IPS DF 4.7 (cell line): ENCODE data around the gene TYW3.

ENCODE experiments used
- DNase-seq: peaks from one replicate; pipeline ENCODE4 v3.0.0-alpha.2; 2013; ENCODE audit warnings: low spot score; ENCODE audit errors: extremely low read depth

The TYW3 gene

DNA sequence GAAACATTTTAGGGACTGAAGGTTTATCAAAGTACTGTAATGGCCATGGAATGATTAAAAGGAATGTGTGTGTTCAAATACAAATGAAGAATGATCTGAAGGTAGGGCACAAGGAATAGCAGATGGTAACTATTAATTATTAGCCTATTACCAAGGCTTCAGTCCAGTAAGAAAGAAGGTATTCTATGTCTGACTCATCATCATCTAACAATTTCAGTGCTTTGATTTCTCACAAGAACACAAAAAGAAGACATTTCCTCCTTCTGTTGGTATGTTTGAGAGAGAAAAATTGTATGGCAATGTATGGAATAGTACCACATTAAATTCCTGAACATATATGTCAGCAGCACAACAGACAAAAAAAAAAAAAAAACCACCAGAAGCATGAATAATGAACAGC lies 57.5 kb downstream of the TYW3 start:
- DNase-seq: no peak

DNA sequence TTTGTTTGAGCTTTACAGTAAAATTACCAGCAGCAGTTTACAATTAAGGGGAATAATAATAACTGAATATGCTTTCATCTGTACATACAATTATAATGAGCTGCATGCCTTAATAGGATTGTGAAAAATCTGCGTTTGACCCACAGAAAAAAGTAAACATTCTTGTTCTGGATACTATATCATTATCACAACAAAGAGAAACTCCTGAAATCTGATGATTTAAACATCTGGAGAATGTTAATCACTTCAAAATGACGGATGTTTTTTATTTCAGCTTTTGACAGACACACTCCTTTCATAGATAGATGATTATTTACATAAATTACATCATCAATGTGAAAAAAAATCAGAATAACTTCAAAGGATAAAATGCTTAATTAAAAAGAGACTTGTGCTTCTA lies 58.5 kb downstream of the TYW3 start:
- DNase-seq: no peak

DNA sequence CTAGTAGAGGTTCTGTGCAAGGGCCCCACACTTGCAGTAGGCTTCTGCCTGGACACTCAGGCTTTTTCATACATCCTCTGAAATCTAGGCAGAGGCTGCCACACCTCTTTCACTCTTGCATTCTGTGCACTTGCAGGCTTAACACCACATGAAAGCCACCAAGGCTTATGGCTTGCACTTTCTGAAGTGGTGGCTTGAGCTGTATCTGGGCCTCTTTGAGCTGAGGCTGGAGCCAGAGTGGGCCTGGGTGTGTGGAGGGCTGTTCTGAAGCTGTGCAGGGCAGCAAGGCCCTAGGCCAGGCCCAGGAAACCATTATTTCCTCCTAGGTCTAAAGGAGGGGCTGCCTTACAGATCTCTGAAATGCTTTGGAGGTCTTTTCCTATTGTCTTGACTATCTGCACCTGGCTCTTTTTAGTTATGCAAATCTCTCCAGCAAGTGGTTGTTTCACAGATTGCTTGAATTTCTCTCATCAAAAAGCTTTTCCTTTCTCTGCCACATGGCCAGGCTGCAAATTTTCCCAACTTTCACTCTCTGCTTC lies 66.2 kb downstream of the TYW3 start:
- DNase-seq: no peak

GRCh38 chr1:74811436-74812179 lies 78.7 kb downstream of the TYW3 start:
- no peak for DNase-seq

DNA sequence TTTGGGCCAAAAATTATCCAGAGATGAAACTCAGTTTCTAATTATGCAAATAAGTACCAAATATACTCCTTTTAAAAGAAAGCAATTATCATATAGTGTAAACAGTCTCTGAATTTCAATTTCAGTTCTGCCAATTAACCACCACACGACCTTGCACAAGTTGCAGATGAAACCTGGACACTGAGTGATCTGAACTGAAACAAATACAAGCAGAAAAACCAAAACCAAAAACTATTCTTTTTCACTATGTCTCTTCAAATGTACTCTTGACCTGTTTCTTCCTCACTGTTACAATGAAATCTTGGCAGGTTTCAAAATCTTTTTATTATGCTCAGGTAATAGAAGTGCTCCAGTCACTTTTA lies 79.2 kb downstream of the TYW3 start:
- no peak for DNase-seq
